Stimulated activated CD4-positive, alpha-beta T cell treated with anti-CD3 and anti-CD28 coated beads, TNF-alpha, amount 100 ng/mL, for 48 hours (primary cell): Measurements from ENCODE around the gene SELENOV.

Experiments
- DNase-seq, 3 donors: peaks; one replicate each; pipeline ENCODE4 v3.0.0-alpha.2; 2020; ENCODE audit warnings: low read depth in 3 of 3

SELENOV gene

GRCh38 chr19:39520541-39521484 is 5.9 kb downstream of the SELENOV start:
- DNase-seq: no peak

GRCh38 chr19:39524495-39524894 is 9.6 kb downstream of the SELENOV start:
- no peak for DNase-seq

GRCh38 chr19:39525205-39525604 is 10.3 kb downstream of the SELENOV start:
- DNase-seq: no peak

- DNase-seq: no peak
Measured at GRCh38 chr19:39531834-39532232, 16.9 kb downstream of the SELENOV start.

GRCh38 chr19:39532233-39533002 is 17.5 kb downstream of the SELENOV start, which contains the start of gene EID2B:
Gene EID2B (minus strand): TSS chr19:39532852. CDS start chr19:39532802, 50 bp downstream.
- DNase-seq: peak; percentile 89 to 92 (median 91)

GRCh38 chr19:39533003-39533512 is 18.1 kb downstream of the SELENOV start:
- DNase-seq: no peak

GRCh38 chr19:39533791-39534190 is 18.9 kb downstream of the SELENOV start:
- DNase-seq: no peak

GRCh38 chr19:39539165-39539517 is 24.2 kb downstream of the SELENOV start:
- DNase-seq: no peak

- DNase-seq: peak; percentile 91 to 95 (median 92)
Measured at GRCh38 chr19:39539518-39540332, 24.8 kb downstream of the SELENOV start, which contains the start of gene EID2. Gene EID2 (minus strand): TSS chr19:39540161. CDS start chr19:39540079, 82 bp downstream.

- DNase-seq: no peak
Measured at GRCh38 chr19:39540333-39540673, 25.4 kb downstream of the SELENOV start.

GRCh38 chr19:39542206-39542605 is 27.3 kb downstream of the SELENOV start:
- DNase-seq: no peak

GRCh38 chr19:39543477-39543857 is 28.5 kb downstream of the SELENOV start:
- no peak for DNase-seq

GRCh38 chr19:39544226-39544903 is 29.4 kb downstream of the SELENOV start:
- no peak for DNase-seq

- no peak for DNase-seq
Measured at GRCh38 chr19:39544911-39545310, 30.0 kb downstream of the SELENOV start.

- no peak for DNase-seq
Measured at GRCh38 chr19:39546599-39546998, 31.7 kb downstream of the SELENOV start.

GRCh38 chr19:39550197-39550596 is 35.3 kb downstream of the SELENOV start:
- no peak for DNase-seq

GRCh38 chr19:39553082-39553652 is 38.2 kb downstream of the SELENOV start:
- no peak for DNase-seq

GRCh38 chr19:39554701-39555311 is 39.9 kb downstream of the SELENOV start:
- no peak for DNase-seq

- DNase-seq: no peak
Measured at GRCh38 chr19:39555883-39556282, 40.9 kb downstream of the SELENOV start.
